NCI-H146 treated with DMSO at 0.1 percent for 48 hours (cell line): ENCODE measurements around the gene IL17REL.

Experiments
- DNase-seq: peaks from one replicate; lab custom pipeline; 2025; ENCODE audit not compliant: unreplicated experiment; lab: John Stamatoyannopoulos, UW

IL17REL gene

GRCh38 chr22:49958931-49959781 is 53.4 kb downstream of the IL17REL start:
- DNase-seq = no peak

- no peak for DNase-seq
Measured at GRCh38 chr22:49958366-49958921, 54.1 kb downstream of the IL17REL start.

- no peak for DNase-seq
Measured at GRCh38 chr22:49957826-49958365, 54.7 kb downstream of the IL17REL start.

- no peak for DNase-seq
Measured at GRCh38 chr22:49956914-49957825, 55.4 kb downstream of the IL17REL start.

GRCh38 chr22:49956418-49956770 is 56.2 kb downstream of the IL17REL start:
- DNase-seq = no peak

GRCh38 chr22:49955581-49956417 is 56.8 kb downstream of the IL17REL start:
- no peak for DNase-seq

GRCh38 chr22:49954991-49955580 is 57.5 kb downstream of the IL17REL start:
- DNase-seq = no peak

GRCh38 chr22:49954354-49954753 is 58.2 kb downstream of the IL17REL start:
- no peak for DNase-seq

- DNase-seq = no peak
Measured at GRCh38 chr22:49953680-49954344, 58.8 kb downstream of the IL17REL start.

GRCh38 chr22:49953027-49953679 is 59.4 kb downstream of the IL17REL start:
- DNase-seq = peak; percentile 15

GRCh38 chr22:49951986-49952896 is 60.3 kb downstream of the IL17REL start:
- no peak for DNase-seq

GRCh38 chr22:49951678-49951985 is 60.9 kb downstream of the IL17REL start:
- DNase-seq = no peak

- no peak for DNase-seq
Measured at GRCh38 chr22:49951000-49951677, 61.4 kb downstream of the IL17REL start.

- no peak for DNase-seq
Measured at GRCh38 chr22:49950396-49950994, 62.1 kb downstream of the IL17REL start.

- DNase-seq = no peak
Measured at GRCh38 chr22:49949914-49950292, 62.7 kb downstream of the IL17REL start.

GRCh38 chr22:49948958-49949913 is 63.3 kb downstream of the IL17REL start:
- no peak for DNase-seq
